GM23248 (cell line): ENCODE results near the gene SYPL2.

ENCODE experiments used
- EZH2 ChIP-seq: fragments of 200-600 bp; sonication (generic); IDR thresholded peaks from 2 replicates; pipeline ENCODE4 v1.6.1; 2018; ENCODE audit warnings: antibody characterized with exemption, mild to moderate bottlenecking; ENCODE audit not compliant: insufficient read depth, poor library complexity, severe bottlenecking
- EZH2phosphoT487 ChIP-seq: fragments of 200-600 bp; sonication (generic); IDR thresholded peaks from 2 replicates; pipeline ENCODE4 v1.6.1; 2018; ENCODE audit warnings: antibody characterized with exemption, moderate library complexity, mild to moderate bottlenecking, low read depth; ENCODE audit not compliant: insufficient read depth

GRCh38 chr1:109491372-109491771 is 25.0 kb downstream of the SYPL2 start:
- TF ChIP-seq EZH2 (no peak), EZH2phosphoT487 (no peak)
